HG03565 (cell line): ENCODE measurements around the gene OAS2.

Source experiments
- ATAC-seq: cut with Tn5 transposase; IDR thresholded peaks from one replicate; pipeline ENCODE4 v1.9.1; 2021; ENCODE audit warnings: mild to moderate bottlenecking, moderate library complexity; ENCODE audit not compliant: unreplicated experiment

Gene OAS2

GRCh38 chr12:113007166-113007565 is 28.8 kb downstream of the OAS2 start:
- no peak for ATAC-seq

- no peak for ATAC-seq
These were observed 32.4 kb downstream of the OAS2 start for GRCh38 chr12:113010701-113011100.

DNA sequence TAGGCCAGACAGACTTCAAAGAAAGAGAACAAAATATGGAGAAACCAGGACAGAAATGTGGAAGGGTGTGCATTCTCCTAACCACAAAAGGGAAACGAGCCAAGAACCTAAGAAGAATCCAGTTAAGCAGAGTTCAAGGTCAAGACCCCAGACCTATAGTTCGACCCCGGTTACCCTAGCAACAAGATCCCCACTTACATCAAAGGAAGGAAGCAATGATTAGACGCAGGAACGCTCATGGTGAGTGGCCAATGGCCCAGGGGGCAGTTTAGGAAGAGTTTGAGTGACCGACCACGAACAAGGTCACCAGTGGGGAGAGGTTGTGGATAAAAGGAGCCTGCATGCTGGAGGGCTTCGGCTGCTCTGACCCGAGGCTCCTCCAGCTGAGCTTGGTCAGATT is 36.2 kb downstream of the OAS2 start:
- ATAC-seq = no peak

DNA sequence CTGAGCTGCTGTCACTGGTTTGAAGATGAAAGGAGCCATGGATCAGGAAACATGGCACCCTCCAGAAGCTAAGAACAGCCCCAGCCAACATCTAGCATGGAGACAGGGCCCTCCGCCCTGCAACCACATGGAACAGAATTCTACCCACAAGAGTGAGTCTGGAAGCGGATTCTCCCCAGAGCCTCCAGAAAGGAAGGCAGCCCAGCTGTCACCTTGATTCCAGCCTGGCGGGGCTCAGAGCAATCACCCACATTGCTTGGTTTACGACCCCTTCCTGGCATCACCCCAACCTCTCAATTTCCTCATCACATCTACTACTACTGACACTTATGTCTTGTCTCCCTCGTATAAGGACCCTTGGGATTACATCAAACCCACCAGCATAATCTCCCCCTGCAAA is 38.5 kb downstream of the OAS2 start:
- ATAC-seq = no peak

DNA sequence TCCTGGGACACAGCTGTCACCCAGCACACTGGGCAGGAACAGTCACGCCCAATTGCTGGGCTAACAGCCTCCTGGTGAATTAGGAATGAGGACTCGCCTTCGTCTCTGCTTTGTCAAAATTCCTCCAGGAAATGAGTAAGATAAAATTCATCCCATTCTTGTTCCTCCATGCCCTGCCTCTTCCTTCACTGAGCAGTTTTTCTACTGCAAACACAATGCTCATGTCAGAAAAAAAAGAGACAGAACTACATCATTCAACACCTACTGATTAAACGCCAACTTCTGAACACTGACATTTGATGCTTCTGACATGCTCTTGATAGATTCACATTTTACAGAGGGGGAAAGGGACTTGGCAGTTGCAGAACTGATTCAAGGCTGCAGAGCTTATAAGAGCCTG is 40.7 kb downstream of the OAS2 start:
- no peak for ATAC-seq

- ATAC-seq = no peak
These were observed 43.2 kb downstream of the OAS2 start for GRCh38 chr12:113021500-113021899.

DNA sequence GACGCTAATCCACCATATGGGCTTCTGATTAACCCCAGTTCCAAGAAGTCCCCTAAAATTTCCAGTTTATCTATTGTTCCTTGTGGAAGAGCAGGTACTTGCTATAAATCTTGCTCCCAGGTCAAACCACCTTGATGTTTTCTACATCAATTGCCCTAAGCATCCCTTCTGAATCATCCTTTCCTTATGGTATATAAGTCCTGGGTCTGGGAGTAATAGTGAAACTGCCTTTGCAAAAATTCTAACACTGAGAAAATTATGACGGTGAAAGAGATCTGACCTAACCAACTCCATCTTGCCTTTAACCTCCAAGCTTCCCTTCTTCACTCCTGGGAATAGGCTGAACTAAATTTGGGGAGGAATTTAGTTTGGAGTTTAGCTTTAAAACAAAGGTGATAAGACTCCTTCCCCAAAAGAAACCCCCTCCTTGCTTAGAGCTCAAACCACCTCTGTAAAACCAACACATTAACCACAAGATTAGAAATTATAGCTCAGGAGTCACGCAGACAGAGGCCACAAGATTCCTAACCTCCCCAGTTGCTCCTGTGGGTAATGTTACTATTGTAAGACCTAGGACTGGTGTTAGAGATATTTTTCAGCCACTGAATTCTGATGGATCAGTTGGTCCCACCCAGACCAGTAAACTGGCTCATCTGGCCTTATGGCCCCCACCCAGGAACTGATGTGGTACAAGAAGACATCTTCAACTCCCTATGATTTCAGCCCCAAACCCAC is 44.4 kb downstream of the OAS2 start:
- ATAC-seq = no peak

DNA sequence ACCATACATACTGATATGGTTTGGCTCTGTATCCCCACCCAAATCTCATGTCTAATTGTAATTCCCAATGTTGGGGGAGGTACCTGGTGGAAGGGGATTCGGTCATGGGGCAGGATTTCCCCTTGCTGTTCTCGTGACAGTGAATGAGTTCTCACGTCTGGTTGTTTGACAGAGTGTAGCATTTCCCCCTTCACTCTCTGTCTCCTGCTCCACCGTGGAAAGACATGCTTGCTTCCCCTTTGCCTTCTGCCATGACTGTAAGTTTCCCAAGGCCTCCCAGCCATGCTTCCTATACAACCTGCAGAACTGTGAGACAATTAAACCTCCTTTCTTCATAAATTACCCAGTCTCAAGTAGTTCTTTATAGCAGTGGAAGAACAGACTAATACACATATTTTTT is 49.4 kb downstream of the OAS2 start:
- ATAC-seq = no peak

- no peak for ATAC-seq
These were observed 52.7 kb downstream of the OAS2 start for GRCh38 chr12:113030875-113031525.

- no peak for ATAC-seq
These were observed 61.7 kb downstream of the OAS2 start for GRCh38 chr12:113039911-113040445.

GRCh38 chr12:113040722-113041171 is 62.4 kb downstream of the OAS2 start:
- ATAC-seq = no peak

DNA sequence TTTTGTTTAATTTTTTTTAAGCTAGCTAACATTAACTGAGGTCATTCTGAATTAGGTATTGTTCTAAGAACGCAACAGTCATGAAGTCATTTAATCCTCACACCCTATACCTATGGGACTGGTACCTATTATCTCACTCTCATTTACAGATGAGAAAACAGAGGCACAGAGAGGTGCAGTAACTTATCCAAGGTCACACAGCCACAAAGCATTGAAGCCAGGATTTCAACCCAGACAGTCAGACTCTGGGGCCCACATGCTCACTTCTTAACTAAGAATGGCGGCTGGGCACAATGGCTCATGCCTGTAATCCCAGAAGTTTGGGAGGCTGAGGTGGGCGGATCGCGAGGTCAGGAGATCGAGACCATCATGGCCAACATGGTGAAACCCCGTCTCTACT is 63.2 kb downstream of the OAS2 start:
- ATAC-seq = no peak

DNA sequence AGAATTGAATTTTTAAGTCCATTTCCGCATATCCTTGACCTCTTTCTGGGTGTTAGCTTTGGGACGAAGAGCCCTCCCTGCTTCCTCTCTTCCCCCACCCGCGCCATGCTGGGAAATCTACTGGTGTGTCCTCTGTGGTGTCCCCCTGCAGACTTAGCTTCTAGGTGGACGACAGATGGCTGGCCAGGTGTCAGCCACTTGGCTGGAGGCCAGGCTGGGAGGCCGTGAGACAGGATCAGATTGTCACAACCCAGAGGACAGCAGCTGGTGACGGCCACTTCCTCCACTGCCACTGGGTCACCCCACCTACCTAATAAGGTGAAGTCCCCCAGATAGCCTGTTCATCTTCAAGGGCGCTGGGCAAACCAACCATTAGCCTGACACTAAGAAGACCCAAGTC is 64.9 kb downstream of the OAS2 start:
- no peak for ATAC-seq

DNA sequence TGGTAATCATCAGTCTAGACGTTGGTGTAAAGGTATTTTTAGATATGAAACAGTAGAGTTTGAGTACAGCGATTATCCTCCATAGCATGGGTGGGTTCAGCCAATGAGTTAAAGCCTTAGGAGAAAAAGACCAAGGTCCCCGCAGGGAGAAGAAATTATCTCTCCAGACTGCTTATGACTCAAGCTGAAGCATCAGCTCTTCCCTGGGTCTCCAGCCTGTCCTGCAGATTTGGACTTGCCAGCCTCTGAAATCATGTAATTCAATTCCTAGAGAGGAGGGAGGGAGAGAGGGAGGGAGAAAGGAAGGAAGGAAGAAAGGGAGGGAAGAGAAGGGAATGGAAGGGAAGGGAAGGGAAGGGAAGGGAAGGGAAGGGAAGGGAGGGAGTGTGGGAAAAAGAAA is 66.2 kb downstream of the OAS2 start:
- ATAC-seq = no peak

DNA sequence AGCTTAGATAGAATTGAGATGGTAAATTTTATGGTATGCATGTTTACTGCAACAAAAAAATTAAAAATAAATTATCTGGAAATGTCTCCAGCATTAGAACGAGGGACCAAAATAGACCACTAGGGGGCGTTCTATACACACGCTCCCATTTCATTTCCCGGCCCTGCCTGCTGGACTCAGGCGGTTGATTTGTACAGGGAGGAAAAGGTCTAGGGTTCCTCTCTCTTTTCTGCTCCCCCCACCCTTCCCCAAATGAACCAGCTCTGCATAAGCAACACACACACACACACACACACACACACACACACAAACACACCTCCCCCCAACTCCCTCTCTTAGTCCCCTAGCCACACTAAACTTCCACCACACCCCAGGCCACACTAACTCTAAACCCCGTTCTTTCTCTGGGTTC is 70.4 kb downstream of the OAS2 start:
- no peak for ATAC-seq

DNA sequence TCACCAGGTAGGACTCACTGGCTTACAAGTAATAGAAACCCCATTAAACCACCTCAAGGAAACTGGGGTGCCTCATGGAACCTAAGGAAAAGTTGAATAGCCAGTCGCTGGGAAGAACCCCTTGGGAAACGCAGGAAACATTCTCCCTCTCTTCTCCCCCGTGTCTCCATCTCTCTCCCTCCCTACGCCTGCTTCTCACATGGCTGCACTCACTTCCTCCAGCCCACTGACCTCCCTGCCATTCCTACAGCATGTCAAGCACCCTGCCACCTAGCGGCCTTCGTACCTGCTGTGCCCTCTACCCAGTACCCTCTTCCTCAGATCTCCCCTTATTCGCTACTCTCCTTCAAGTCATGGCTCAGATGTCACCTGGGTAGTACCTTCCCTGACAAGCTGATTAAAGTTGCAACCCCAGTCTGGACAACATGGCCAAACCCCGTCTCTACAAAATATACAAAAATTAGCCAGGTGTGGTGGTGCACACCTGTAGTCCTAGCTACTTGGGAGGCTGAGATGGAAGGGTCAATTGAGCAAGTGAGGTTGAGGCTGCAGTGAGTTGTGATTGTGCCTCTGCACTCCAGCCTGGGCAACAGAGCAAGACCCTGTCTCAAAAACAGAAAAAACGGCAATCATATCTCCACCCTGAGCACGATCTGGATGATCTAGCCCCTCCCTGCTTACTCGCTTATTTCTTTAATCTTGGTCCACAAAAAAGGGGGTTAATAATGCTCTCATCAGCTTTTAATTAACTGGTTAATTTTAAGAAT is 71.8 kb downstream of the OAS2 start:
- ATAC-seq = no peak

- no peak for ATAC-seq
These were observed 72.5 kb downstream of the OAS2 start for GRCh38 chr12:113050795-113051194.

DNA sequence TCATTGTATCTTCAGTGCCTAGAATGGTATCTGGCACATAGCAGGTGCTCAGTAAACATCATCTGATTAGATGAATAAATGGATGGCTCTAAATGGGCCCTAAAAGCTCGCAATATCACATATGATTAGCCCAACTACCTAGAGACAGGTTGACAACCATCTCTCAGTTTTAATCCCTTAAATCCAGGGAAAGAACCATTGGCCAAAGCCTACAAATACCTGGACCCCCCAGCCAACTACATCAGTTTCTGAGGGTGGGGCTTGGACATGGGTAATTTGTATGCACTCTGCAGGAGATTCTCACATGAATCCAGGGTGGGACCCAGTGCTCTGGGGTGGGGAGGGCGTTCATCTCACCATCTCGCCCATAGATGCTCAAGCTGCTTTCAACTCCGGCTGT is 73.4 kb downstream of the OAS2 start:
- no peak for ATAC-seq

- no peak for ATAC-seq
These were observed 74.0 kb downstream of the OAS2 start for GRCh38 chr12:113052326-113052725.

- no peak for ATAC-seq
These were observed 76.7 kb downstream of the OAS2 start for GRCh38 chr12:113054948-113055486.

DNA sequence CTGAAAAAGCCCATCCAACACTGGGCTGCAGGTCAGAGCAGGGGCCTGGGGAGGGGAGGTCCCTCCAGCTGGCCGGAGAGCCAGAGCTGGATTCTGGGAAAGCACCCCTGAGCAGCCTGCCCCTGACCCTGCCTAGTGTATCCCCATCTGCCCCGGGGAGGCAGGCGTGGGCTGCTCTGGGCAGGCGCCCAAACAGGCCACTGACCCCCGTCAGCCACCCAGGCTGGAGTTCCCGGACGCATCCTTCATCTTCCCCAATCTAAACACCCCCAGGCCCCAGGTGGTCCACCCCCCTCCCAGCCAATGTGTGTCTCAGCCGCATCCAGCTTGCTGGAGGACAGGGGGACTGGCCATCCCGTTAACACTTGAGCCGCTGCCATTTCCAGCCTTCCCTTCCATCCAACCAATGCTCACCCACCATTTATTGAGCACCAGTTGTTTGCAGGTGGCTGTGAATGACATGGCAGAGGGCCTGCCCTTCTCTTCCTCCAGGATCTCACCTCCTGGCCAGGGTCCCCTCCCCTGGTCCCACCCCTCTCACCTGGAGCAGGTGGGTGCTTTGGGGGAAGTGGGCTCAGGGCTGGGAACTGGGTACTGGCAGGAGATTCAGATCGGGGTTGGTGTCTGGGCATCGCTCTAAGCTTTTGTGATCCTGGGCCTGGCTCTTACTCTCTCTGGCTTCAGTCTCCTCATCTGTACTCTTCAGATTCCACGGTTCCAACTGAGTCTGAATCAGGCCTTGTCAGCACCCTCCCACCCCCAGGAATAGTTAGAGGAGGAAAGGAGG is 77.5 kb downstream of the OAS2 start:
- no peak for ATAC-seq
